GM12878 (cell line): ENCODE measurements around the gene SMIM1. TPM values are rescaled to one million over a fixed set of nuclear protein-coding genes. Genes with fewer than 3 reads are reported as not detected.

Source experiments
- ATAC-seq: fragments of 200-7000 bp; cut with Tn5 transposase; 3 replicates; pipeline ENCODE4 v1.9.1; 2020; ENCODE audit warnings: mild to moderate bottlenecking, moderate library complexity
- BruUV-seq: library from RNA; stranded (reverse); fragments of 400-500 nt; replicated peaks from 2 replicates; lab custom pipeline; 2021; lab: Mats Ljungman, UMichigan
- CTCF ChIA-PET: fragments of 300-600 bp; sonication (Branson Sonifier 250); formaldehyde crosslinking; extraction: SDS; loops from one replicate; lab custom pipeline; 2021; ENCODE audit warnings: inconsistent platforms; lab: Yijun Ruan, JAX
- POLR2A ChIA-PET: fragments of 350-600 bp; formaldehyde crosslinking; extraction: SDS; loops from one replicate; lab custom pipeline; 2021; ENCODE audit warnings: inconsistent platforms; lab: Charles Lee
- RAD21 ChIA-PET: fragments of 300-600 bp; sonication (Branson Sonifier 250); formaldehyde crosslinking; loops from one replicate; lab custom pipeline; 2023; ENCODE audit warnings: antibody characterized with exemption; ENCODE audit not compliant: unreplicated experiment; lab: Charles Lee
- SMC1A ChIA-PET: fragments of 300-600 bp; sonication (Branson Sonifier 250); formaldehyde crosslinking; loops from one replicate; lab custom pipeline; 2023; ENCODE audit not compliant: unreplicated experiment, uncharacterized antibody; lab: Charles Lee
- DNase-seq: peaks from one replicate; pipeline ENCODE4 v3.0.0-alpha.2; 2011; ENCODE audit warnings: low read depth, low spot score
- FAIRE-seq: peaks from 3 replicates; lab custom pipeline; 2011; peaks lifted over from hg19 to GRCh38; lab: Jason Lieb, UNC
- H2AFZ ChIP-seq: 2 replicates; pipeline ENCODE4 v1.6.0; 2011; ENCODE audit warnings: low read depth, low read length, control low read depth; ENCODE audit not compliant: control insufficient read depth
- H3K27ac ChIP-seq: 2 replicates; pipeline ENCODE4 v1.5.1; 2011; ENCODE audit warnings: control low read depth; ENCODE audit not compliant: control insufficient read depth, insufficient read depth
- H3K27me3 ChIP-seq, 2 experiments: replicated peaks in 1 of 2; 2 replicates each; pipeline versions ENCODE4 v1.6.0 to v1.6.1; 2011; ENCODE audit warnings: low read length in 1 of 2; ENCODE audit not compliant: control insufficient read depth in 2 of 2, insufficient read depth in 2 of 2
- H3K36me3 ChIP-seq, 2 experiments: 2 replicates each; pipeline ENCODE4 v1.5.1; 2011; ENCODE audit warnings: low read length in 1 of 2; ENCODE audit not compliant: control insufficient read depth in 2 of 2, insufficient read depth in 2 of 2
- H3K4me1 ChIP-seq: 2 replicates; pipeline ENCODE4 v1.6.1; 2011; ENCODE audit warnings: mild to moderate bottlenecking, low read length, moderate library complexity, mixed read lengths; ENCODE audit not compliant: control insufficient read depth, insufficient read depth
- H3K4me2 ChIP-seq: 2 replicates; pipeline ENCODE4 v1.6.0; 2011; ENCODE audit warnings: control low read depth; ENCODE audit not compliant: control insufficient read depth, insufficient read depth
- H3K4me3 ChIP-seq: fragments of 200-600 bp; sonication (generic); 2 replicates; pipeline ENCODE4 v1.5.1; 2016
- H3K79me2 ChIP-seq: 2 replicates; pipeline ENCODE4 v1.6.0; 2011; ENCODE audit warnings: low read length; ENCODE audit not compliant: control insufficient read depth, insufficient read depth
- H3K9ac ChIP-seq: 2 replicates; pipeline ENCODE4 v1.8.0; 2011; ENCODE audit warnings: low read length, control low read depth, mixed read lengths; ENCODE audit not compliant: control insufficient read depth, insufficient read depth
- H3K9me3 ChIP-seq: replicated peaks from 3 replicates; pipeline ENCODE4 v1.5.1; 2011; ENCODE audit warnings: mild to moderate bottlenecking, low read length; ENCODE audit not compliant: control insufficient read depth, insufficient read depth
- H4K20me1 ChIP-seq: 2 replicates; pipeline ENCODE4 v1.6.0; 2011; ENCODE audit not compliant: control insufficient read depth, insufficient read depth
- CREM ChIP-seq: IDR thresholded peaks from 2 replicates; pipeline ENCODE4 v1.6.1; 2014; ENCODE audit warnings: antibody characterized with exemption, low read depth
- MLLT1 ChIP-seq: fragments of 450-650 bp; IDR thresholded peaks from 2 replicates; pipeline ENCODE4 v1.6.1; 2016; ENCODE audit warnings: mild to moderate bottlenecking
- RELB ChIP-seq: fragments of 450-650 bp; IDR thresholded peaks from 2 replicates; pipeline ENCODE4 v1.6.1; 2017; ENCODE audit warnings: low read depth, mild to moderate bottlenecking, moderate library complexity
- WGBS: methylation state at CpG from one replicate; pipeline ENCODE4 v1.1.6; 2016; ENCODE audit warnings: low lambda C conversion rate; ENCODE audit not compliant: insufficient replicate concordance, insufficient coverage; ENCODE audit errors: missing lambda C conversion rate; 5-methylcytosine and 5-hydroxymethylcytosine counted together
- in situ Hi-C: fragments of 300-500 bp; cut with MboI; formaldehyde crosslinking; loops from 9 replicates; pipeline ENCODE4 v1.14.3; 2018; ENCODE audit warnings: mixed read lengths
- intact Hi-C: fragments of 100-400 bp; cut with micrococcal nuclease; formaldehyde crosslinking; loops from one replicate; pipeline ENCODE4 v1.14.2; 2022; ENCODE audit not compliant: unreplicated experiment
- polyA plus RNA-seq, 11 experiments: library from polyadenylated mRNA; depleted of rRNA in 4 of 11; unstranded in 6 of 11; stranded (reverse) in 5 of 11; fragments of >200 nt; fragmentation: Nextera tagmentation in 4 of 11; fragmentation: Illumina TruSeq in 1 of 11; extraction: Ambion mirVana in 4 of 11; extraction: Trizol in 1 of 11; gene quantifications; 1 replicate in 1 of 11; 2 replicates in 10 of 11; pipeline versions ENCODE4 v1.2.1 to v1.2.3, GENCODE V29; 2011 to 2016; ENCODE audit warnings: inconsistent platforms in 2 of 11, missing spikeins in 2 of 11, low read depth in 1 of 11
- total RNA-seq, 4 experiments: library from RNA; depleted of rRNA in 3 of 4; stranded (reverse); fragments of >200 nt in 3 of 4; fragmentation: Illumina TruSeq in 1 of 4; extraction: Trizol in 1 of 4; gene quantifications; 2 replicates each; pipeline versions ENCODE4 v1.2.1 to v1.2.3, GENCODE V29; 2013 to 2021
- TF ChIP-seq, protein P1 (sequence below): fragments of 450-650 bp; IDR thresholded peaks from 2 replicates; pipeline ENCODE4 v1.6.1; 2017; ENCODE audit warnings: mild to moderate bottlenecking, low read depth, inconsistent platforms; ENCODE audit not compliant: poor library complexity, severe bottlenecking

Gene SMIM1
- total and polyA plus RNA-seq, 10 of the 15 experiments (the other 5 are each of a cell fraction or from before 2014, with no cell fraction given), result 0.30 to 0.37 TPM; not detected in 8

DNA sequence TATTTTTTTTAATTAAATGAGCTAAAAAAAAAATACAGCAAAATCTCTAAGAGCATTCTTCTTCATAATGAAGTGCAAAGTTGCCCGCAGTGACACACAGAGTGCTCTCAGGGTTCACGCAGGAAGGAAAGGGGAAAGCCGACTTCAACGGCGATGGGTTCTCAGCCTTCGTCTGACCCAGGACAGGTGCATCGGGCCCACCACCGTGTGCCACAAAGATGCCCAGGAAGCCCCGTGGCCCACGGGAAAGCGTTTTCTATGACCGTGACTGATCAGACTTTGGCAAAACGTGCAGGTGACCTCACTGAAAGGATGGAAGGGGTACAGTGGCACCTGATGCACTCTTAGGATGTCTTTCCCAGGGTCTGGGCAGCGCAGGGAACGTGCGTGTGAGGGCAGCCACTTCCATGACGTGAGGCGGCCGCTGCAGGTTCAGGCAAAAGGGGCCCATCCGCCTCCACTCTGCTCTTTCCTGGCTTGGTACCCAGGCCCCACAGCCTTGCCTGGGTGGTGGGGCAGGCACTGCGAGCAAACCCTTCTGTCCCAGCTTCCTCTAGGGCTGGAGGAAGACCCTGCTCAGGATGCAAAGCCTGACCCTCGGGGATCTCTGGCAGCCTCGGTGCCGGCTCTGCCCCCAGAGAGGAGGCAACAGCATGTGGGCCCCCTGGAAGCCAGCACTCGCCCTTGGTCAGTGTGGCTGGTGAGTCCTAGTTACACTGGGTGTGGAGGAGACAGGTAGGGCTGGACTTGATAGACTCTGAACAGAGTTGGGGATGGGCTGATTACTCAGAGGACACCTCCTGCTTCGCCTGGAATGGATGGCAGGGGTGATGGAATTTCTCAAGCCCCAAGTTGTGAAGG is 15.4 kb downstream of the SMIM1 start:
- H3K4me3 ChIP-seq, result no peak overlapping the region
- TF ChIP-seq CREM, result no peak
- H3K27me3 ChIP-seq, result no peaks in the 10 kb centered on the region
- H3K4me1 ChIP-seq, result peaks cover 14% of the 10 kb centered on the region
- ChIA-PET RAD21 (no interaction called here), CTCF (interaction anchor here (0.7 kb wide), 2 partner anchors 8 to 14 kb away, joined by 3 read pairs; partner anchors contain the start of gene LRRC47), SMC1A (no interaction called here), POLR2A (no interaction called here)
- no peak overlapping the region for H2AFZ ChIP-seq
- no peaks in the 10 kb centered on the region for H4K20me1 ChIP-seq
- no peak overlapping the region for H3K9ac ChIP-seq
- ATAC-seq (no peak), FAIRE-seq (no peak), DNase-seq (no peak)
- peaks cover 13% of the 10 kb centered on the region for H3K79me2 ChIP-seq
- peaks cover 19 to 20% of the 10 kb centered on the region in 2 experiments for H3K36me3 ChIP-seq
- no peak overlapping the region for H3K27ac ChIP-seq
- WGBS, result 52% methylated on average over 26 of the region's 26 CpGs
- no peaks in the 10 kb centered on the region for H3K9me3 ChIP-seq
- intact Hi-C loops (no loop called here), in situ Hi-C loops (no loop called here)
- H3K4me2 ChIP-seq, result no peak overlapping the region
- BruUV-seq, result no TSS peak

- CTCF ChIA-PET, result no interaction called here
- SMC1A ChIA-PET, result no interaction called here
- no peaks in the 10 kb centered on the region for H3K9me3 ChIP-seq
- RAD21 ChIA-PET, result no interaction called here
- in situ Hi-C loops (no loop called here), intact Hi-C loops (no loop called here)
- WGBS, result 91% methylated on average over 15 of the region's 16 CpGs
- no peak overlapping the region for H3K9ac ChIP-seq
- no peaks in the 10 kb centered on the region for H3K27me3 ChIP-seq
- no peak overlapping the region for H3K4me2 ChIP-seq
- peaks cover 19 to 20% of the 10 kb centered on the region in 2 experiments for H3K36me3 ChIP-seq
- no peak overlapping the region for H3K27ac ChIP-seq
- no peak for ATAC-seq
- no peak overlapping the region for H2AFZ ChIP-seq
- BruUV-seq, result no TSS peak
- H3K79me2 ChIP-seq, result peaks cover 21% of the 10 kb centered on the region
- FAIRE-seq, result no peak
- H4K20me1 ChIP-seq, result peaks cover 5% of the 10 kb centered on the region; the same call in 1 of the 2 replicates
- H3K4me3 ChIP-seq, result no peak overlapping the region
- H3K4me1 ChIP-seq, result peaks cover 22% of the 10 kb centered on the region
- POLR2A ChIA-PET, result interaction anchor here (0.5 kb wide), 1 partner anchor 44 kb away, joined by 4 read pairs; no protein-coding TSS in a partner anchor
- no peak for DNase-seq
- TF ChIP-seq RELB, result no peak
- TF ChIP-seq, protein P1, sequence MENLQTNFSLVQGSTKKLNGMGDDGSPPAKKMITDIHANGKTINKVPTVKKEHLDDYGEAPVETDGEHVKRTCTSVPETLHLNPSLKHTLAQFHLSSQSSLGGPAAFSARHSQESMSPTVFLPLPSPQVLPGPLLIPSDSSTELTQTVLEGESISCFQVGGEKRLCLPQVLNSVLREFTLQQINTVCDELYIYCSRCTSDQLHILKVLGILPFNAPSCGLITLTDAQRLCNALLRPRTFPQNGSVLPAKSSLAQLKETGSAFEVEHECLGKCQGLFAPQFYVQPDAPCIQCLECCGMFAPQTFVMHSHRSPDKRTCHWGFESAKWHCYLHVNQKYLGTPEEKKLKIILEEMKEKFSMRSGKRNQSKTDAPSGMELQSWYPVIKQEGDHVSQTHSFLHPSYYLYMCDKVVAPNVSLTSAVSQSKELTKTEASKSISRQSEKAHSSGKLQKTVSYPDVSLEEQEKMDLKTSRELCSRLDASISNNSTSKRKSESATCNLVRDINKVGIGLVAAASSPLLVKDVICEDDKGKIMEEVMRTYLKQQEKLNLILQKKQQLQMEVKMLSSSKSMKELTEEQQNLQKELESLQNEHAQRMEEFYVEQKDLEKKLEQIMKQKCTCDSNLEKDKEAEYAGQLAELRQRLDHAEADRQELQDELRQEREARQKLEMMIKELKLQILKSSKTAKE, result no peak
- no peak for TF ChIP-seq MLLT1
These were observed 16.3 kb downstream of the SMIM1 start for GRCh38 chr1:3788756-3789420.
